Hepatocyte (in vitro differentiated cells): ENCODE data around the gene FAR1.

Experiments used
- CTCF ChIP-seq: fragments of 200-600 bp; sonication (generic); IDR thresholded peaks from 2 replicates; pipeline ENCODE4 v1.5.1; 2016; ENCODE audit warnings: antibody characterized with exemption, mild to moderate bottlenecking; ENCODE audit not compliant: poor library complexity
- EZH2 ChIP-seq: fragments of 200-600 bp; sonication (generic); IDR thresholded peaks from 2 replicates; pipeline ENCODE4 v1.6.1; 2016; ENCODE audit warnings: antibody characterized with exemption, mild to moderate bottlenecking, borderline replicate concordance
- EZH2phosphoT487 ChIP-seq: fragments of 200-600 bp; sonication (generic); IDR thresholded peaks from one replicate; pipeline ENCODE4 v1.6.1; 2018; ENCODE audit warnings: antibody characterized with exemption, mild to moderate bottlenecking, low read depth, moderate library complexity; ENCODE audit not compliant: unreplicated experiment, severe bottlenecking

GRCh38 chr11:13776134-13776815 is 107.8 kb downstream of the FAR1 start:
- TF ChIP-seq CTCF: peak; percentile 35
- TF ChIP-seq EZH2: no peak
- TF ChIP-seq EZH2phosphoT487: no peak
